WTC11 (cell line): Measurements from ENCODE around the gene PKHD1. TPM values are rescaled to one million over a fixed set of nuclear protein-coding genes. Genes with fewer than 3 reads are reported as not detected.

Experiments used
- ATAC-seq: fragments of 200-7000 bp; cut with Tn5 transposase; 2 replicates; pipeline ENCODE4 v1.10.0; 2021; ENCODE audit warnings: mild to moderate bottlenecking, moderate library complexity
- CTCF ChIA-PET: fragments of 300-600 bp; sonication (Branson Sonifier 250); formaldehyde crosslinking; loops from one replicate; lab custom pipeline; 2021; ENCODE audit warnings: antibody characterized with exemption; lab: Charles Lee
- POLR2A ChIA-PET: fragments of 350-600 bp; sonication (Branson Sonifier 250); formaldehyde crosslinking; loops from one replicate; lab custom pipeline; 2021; ENCODE audit warnings: antibody characterized with exemption; lab: Charles Lee
- DNase-seq: peaks from one replicate; pipeline ENCODE4 v3.0.0; 2021; ENCODE audit warnings: low spot score
- H3K27ac Mint-ChIP-seq: 2 replicates; pipeline ENCODE4 v1.8.0; 2021; ENCODE audit warnings: mixed read lengths
- H3K27me3 Mint-ChIP-seq: 2 replicates; pipeline ENCODE4 v1.8.0; 2021; ENCODE audit warnings: low read depth, mild to moderate bottlenecking, moderate library complexity, mixed read lengths
- H3K36me3 Mint-ChIP-seq: 2 replicates; pipeline ENCODE4 v1.8.0; 2021; ENCODE audit warnings: mixed read lengths
- H3K4me1 Mint-ChIP-seq: 2 replicates; pipeline ENCODE4 v1.8.0; 2022; ENCODE audit warnings: mixed read lengths
- H3K4me3 Mint-ChIP-seq: 2 replicates; pipeline ENCODE4 v1.8.0; 2021; ENCODE audit warnings: mild to moderate bottlenecking, moderate library complexity, mixed read lengths
- H3K9me3 Mint-ChIP-seq: 2 replicates; pipeline ENCODE4 v1.8.0; 2021; ENCODE audit warnings: mixed read lengths
- AFF4 ChIP-seq: sonication (generic); formaldehyde crosslinking; IDR thresholded peaks from 2 replicates; pipeline ENCODE4 v1.8.1; 2023; ENCODE audit warnings: mild to moderate bottlenecking, missing genetic modification reagents, borderline replicate concordance
- E2F4 ChIP-seq: sonication (generic); formaldehyde crosslinking; IDR thresholded peaks from 2 replicates; pipeline ENCODE4 v1.8.1; 2022; ENCODE audit warnings: low read depth, mild to moderate bottlenecking, moderate library complexity, missing genetic modification reagents, borderline replicate concordance
- ESRRA ChIP-seq: sonication (generic); formaldehyde crosslinking; IDR thresholded peaks from 2 replicates; pipeline ENCODE4 v1.8.1; 2022; ENCODE audit warnings: mild to moderate bottlenecking, missing genetic modification reagents, borderline replicate concordance
- FOXJ3 ChIP-seq: sonication (generic); formaldehyde crosslinking; IDR thresholded peaks from 2 replicates; pipeline ENCODE4 v1.9.0; 2021; ENCODE audit warnings: missing genetic modification reagents, mild to moderate bottlenecking, borderline replicate concordance
- GTF2I ChIP-seq: fragments of 250-450 bp; sonication (Bioruptor Pico); conservative IDR thresholded peaks from 2 replicates; pipeline ENCODE4 v1.4.0; 2021; ENCODE audit warnings: mild to moderate bottlenecking
- IRF1 ChIP-seq: sonication (generic); formaldehyde crosslinking; IDR thresholded peaks from 2 replicates; pipeline ENCODE4 v1.8.0; 2023; ENCODE audit warnings: missing genetic modification reagents
- MLX ChIP-seq: sonication (generic); formaldehyde crosslinking; IDR thresholded peaks from 2 replicates; pipeline ENCODE4 v1.8.1; 2023; ENCODE audit warnings: mild to moderate bottlenecking, missing genetic modification reagents, moderate library complexity
- MXD4 ChIP-seq: fragments of 250-450 bp; sonication (Bioruptor Pico); IDR thresholded peaks from 2 replicates; pipeline ENCODE4 v1.8.0; 2021; ENCODE audit warnings: mild to moderate bottlenecking, moderate library complexity, borderline replicate concordance
- PRDM15 ChIP-seq: sonication (generic); formaldehyde crosslinking; IDR thresholded peaks from 2 replicates; pipeline ENCODE4 v1.8.0; 2022; ENCODE audit warnings: missing genetic modification reagents
- TEAD1 ChIP-seq: sonication (generic); formaldehyde crosslinking; IDR thresholded peaks from 2 replicates; pipeline ENCODE4 v1.8.0; 2022; ENCODE audit warnings: mild to moderate bottlenecking, missing genetic modification reagents
- USF2 ChIP-seq: sonication (generic); formaldehyde crosslinking; IDR thresholded peaks from 2 replicates; pipeline ENCODE4 v1.8.1; 2023; ENCODE audit warnings: mild to moderate bottlenecking, missing genetic modification reagents, moderate library complexity
- ZBTB43 ChIP-seq: sonication (generic); formaldehyde crosslinking; IDR thresholded peaks from 2 replicates; pipeline ENCODE4 v1.8.1; 2023; ENCODE audit warnings: mild to moderate bottlenecking, missing genetic modification reagents
- ZNF138 ChIP-seq: sonication (generic); formaldehyde crosslinking; conservative IDR thresholded peaks from 2 replicates; pipeline ENCODE4 v1.8.1; 2022; ENCODE audit warnings: mild to moderate bottlenecking, moderate library complexity, missing genetic modification reagents
- ZNF281 ChIP-seq: sonication (generic); formaldehyde crosslinking; IDR thresholded peaks from 2 replicates; pipeline ENCODE4 v1.8.0; 2023; ENCODE audit warnings: mild to moderate bottlenecking, missing genetic modification reagents
- ZNF425 ChIP-seq: fragments of 250-450 bp; sonication (Bioruptor Pico); conservative IDR thresholded peaks from 2 replicates; pipeline ENCODE4 v1.9.0; 2021; ENCODE audit warnings: mild to moderate bottlenecking
- total RNA-seq: library from RNA; stranded (reverse); gene quantifications from 3 replicates; pipeline ENCODE4 v1.2.3, GENCODE V29; 2021

PKHD1 gene
- total RNA-seq, 1 experiment from 2014 or later = 0.15 TPM

- TF ChIP-seq PRDM15 (CRISPR knock-in tag) (no peak), FOXJ3 (no peak), ZNF281 (CRISPR knock-in tag) (no peak), MXD4 (CRISPR knock-in tag) (no peak), USF2 (CRISPR knock-in tag) (no peak), E2F4 (no peak), ZBTB43 (no peak), MLX (no peak), ESRRA (CRISPR knock-in tag) (no peak), ZNF425 (no peak)
These were observed 42.4 kb downstream of the PKHD1 start (continued) for GRCh38 chr6:52045033-52045432.

GRCh38 chr6:52042141-52042885, 45.1 kb downstream of the PKHD1 start:
- Mint-ChIP-seq H3K4me1 (peaks cover 2% of the 10 kb centered on the region; the same call in 1 of the 2 replicates), H3K4me3 (no peak overlapping the region), H3K36me3 (peaks cover 13% of the 10 kb centered on the region), H3K9me3 (peaks cover 25% of the 10 kb centered on the region), H3K27ac (no peak overlapping the region), H3K27me3 (no peaks in the 10 kb centered on the region)
- ATAC-seq (no peak), DNase-seq (no peak)
- ChIA-PET POLR2A (no interaction called here), CTCF (interaction anchor here (2.6 kb wide), 1 partner anchor 7 kb away, joined by 8 read pairs; no protein-coding TSS in a partner anchor)
- TF ChIP-seq FOXJ3 (no peak), IRF1 (CRISPR knock-in tag) (no peak), ZNF138 (no peak), GTF2I (CRISPR knock-in tag) (no peak), AFF4 (no peak), TEAD1 (CRISPR knock-in tag) (no peak), ESRRA (CRISPR knock-in tag) (no peak)
